ENCODE measurements around the gene PEX5.
A peak's percentile ranks its signal among the peaks of the same experiment; 100 is the strongest.

Gene PEX5

GRCh38 chr12:7189398-7190267, at the start of gene PEX5:
PEX5 (plus strand) TSS chr12:7189686; CDS start chr12:7190378, 692 bp downstream.
- peak; percentile 86 for DNase-seq

- no peak for DNase-seq
These were observed 48.0 kb upstream of the PEX5 start for GRCh38 chr12:7141351-7142005.

GRCh38 chr12:7142056-7142644, 47.3 kb upstream of the PEX5 start:
- peak; percentile 62 for DNase-seq

GRCh38 chr12:7142809-7143465, 46.5 kb upstream of the PEX5 start:
- DNase-seq = no peak

DNA sequence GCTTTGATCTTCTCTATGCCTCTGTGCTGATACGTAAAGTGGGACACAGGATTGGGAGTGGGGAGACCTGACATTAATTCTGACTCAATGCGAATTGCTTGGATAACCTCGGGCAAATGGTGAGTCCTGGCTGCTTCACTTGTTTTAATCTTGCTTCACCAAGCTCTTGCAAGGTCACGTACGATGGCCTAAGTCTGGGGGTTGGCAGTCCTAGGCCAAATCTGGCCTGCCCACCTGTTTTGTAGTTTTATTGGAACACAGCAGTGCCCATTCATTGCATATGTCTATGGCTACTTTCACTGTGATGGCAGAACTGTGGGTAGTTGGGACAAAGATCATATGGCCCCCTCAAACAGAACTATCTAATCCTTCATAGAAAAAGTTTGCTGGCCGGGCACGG, 45.9 kb upstream of the PEX5 start:
- no peak for DNase-seq

DNA sequence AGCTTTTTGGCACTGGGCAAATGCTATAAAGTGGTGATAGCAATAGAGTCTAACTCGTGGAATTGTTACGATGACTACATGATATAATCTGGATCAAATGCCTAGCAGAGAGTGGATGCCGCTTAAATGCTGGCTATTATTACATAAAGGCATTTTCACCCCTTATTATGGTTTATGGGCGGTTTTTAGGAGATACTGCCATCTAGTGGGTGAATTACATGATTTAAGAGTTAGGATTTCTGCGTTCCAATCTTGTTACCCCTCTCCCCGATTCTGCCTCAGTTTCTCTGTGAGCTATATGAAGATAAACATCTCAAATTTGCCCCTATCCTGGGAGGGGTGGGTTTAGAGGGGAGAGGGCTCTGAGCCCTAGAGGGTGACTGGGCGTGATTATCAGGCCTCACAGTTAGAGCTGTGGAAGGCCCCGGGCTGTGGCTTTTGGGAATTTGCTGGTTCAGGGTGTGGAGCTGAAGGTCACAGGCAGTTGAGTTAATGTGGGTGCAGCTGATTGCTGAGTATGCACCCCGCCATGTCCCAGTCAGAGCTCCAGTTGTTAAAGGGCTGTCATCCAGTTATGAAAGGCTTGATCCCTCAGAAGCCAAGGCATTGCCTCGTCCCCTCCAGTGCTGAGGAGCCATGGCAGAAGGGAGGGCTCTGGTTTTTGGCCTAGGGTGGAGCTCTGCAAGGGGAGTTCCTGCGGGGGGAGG, 44.9 kb upstream of the PEX5 start:
- no peak for DNase-seq

DNA sequence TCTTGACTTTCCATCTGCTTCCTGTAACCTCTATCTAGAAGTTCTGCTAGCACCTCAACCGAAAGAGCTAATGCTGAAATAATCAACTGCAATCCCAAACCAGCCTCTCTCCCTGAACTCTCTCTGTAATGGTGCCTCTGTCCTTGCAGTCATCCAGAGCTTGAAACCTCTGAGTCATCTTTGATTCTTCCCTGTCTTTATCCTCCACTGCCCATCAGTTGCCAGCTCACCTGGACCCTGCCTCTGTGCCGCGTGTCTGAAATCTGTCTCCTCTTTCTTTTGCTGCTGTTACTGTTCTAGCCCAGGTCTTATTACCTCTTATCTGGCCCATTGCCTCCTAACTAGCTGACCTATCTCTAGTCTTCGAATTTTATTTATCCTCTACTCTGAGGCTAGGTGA, 43.8 kb upstream of the PEX5 start:
- DNase-seq = no peak

- DNase-seq = no peak
These were observed 43.3 kb upstream of the PEX5 start for GRCh38 chr12:7146228-7146627.

DNA sequence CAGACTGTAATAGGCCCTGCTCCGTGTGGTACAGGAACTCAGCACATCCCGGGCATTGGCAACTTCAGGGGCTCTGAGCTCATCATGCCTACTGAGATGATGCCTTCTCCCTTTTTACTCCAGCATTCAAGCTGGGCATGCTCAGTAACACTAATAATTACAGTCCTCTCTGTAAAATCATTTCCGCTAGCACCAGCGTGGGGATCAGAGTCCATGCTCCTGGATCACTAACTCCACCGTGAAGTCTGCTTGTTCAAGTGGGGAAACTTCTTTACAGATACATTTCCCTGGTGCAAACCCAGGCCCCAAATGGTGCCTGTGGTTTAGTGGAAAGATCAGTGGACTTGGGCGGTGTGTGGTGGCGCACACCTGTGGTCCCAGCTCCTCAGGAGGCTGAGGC, 42.6 kb upstream of the PEX5 start:
- no peak for DNase-seq

DNA sequence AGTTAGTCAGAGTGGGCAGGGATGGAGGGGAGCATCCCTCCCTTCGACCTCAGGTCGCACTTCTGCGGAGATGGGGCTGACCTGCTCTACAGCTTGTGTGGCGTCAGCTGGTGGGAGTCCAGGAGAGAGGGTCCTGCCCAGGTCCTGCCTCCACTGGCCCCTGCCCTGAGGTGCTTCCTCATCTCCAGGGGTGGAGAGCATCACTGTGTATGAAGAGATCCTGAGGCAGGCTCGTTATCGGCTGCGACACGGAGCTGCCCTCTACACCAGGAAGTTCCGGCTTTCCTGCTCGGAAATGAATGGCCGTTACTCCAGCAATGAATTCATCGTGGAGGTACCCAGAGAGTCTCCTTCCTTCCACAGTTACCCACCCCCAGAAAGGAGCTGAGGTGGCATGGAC, 39.1 kb upstream of the PEX5 start:
- DNase-seq = no peak

- no peak for DNase-seq
These were observed 38.6 kb upstream of the PEX5 start for GRCh38 chr12:7150841-7151240.

DNA sequence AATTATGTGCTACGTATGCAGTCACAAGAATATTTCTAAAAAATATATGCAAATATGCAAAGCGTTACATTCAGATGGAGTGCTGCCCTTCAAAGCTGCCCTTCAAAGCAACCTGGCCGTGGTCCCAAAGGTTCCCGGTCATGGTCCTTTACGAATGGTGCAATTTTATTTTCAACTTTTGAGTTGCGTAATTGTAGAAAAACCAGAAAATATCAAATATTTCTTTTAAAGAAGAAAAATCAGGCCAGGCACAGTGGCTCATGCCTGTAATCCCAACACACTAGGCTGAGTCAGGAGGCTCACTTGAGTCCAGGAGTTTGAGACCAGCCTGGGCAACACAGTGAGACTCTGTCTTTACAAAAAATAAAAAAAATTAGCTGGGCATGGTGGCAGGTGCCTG, 38.0 kb upstream of the PEX5 start:
- no peak for DNase-seq

GRCh38 chr12:7152818-7153217, 36.7 kb upstream of the PEX5 start:
- no peak for DNase-seq

- no peak for DNase-seq
These were observed 35.4 kb upstream of the PEX5 start for GRCh38 chr12:7154042-7154441.

GRCh38 chr12:7154901-7155470, 34.5 kb upstream of the PEX5 start:
- DNase-seq = no peak

DNA sequence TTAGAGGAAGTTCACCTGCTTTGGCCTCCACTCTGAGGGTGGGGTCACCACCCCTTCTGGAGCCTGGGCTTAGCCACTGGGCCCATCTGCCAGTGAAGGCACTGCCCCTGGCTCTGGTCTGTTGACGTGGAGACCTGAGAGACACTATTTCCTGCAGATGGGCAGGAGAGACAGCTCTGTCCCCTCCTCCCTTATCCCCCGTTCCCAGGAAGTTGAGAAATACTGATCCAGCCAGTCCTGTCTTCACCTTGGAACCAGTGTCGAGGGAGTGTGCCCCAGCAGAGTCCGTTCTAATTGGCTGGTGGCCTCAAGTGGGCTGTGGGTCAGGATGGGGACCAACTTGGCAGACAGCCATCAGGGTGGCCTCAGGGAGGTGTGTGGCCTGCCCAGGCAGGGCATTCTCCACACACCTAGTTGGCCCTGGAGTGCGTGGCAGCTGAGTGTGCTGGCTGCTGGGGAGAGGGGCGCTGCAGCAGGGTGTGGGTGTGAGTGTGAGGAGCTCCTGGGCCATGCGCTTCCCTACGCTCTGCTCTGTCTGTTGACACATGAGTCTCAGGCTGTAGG, 33.9 kb upstream of the PEX5 start:
- no peak for DNase-seq

- no peak for DNase-seq
These were observed 33.0 kb upstream of the PEX5 start for GRCh38 chr12:7156259-7157197.

- DNase-seq = no peak
These were observed 32.1 kb upstream of the PEX5 start for GRCh38 chr12:7157391-7157790.

GRCh38 chr12:7158781-7159609, 30.5 kb upstream of the PEX5 start:
- no peak for DNase-seq

- no peak for DNase-seq
These were observed 29.3 kb upstream of the PEX5 start for GRCh38 chr12:7160183-7160582.
